ENCODE data around the gene PIWIL1. TPM values are rescaled to one million over a fixed set of nuclear protein-coding genes. Genes with fewer than 3 reads are reported as not detected.

Gene PIWIL1
- total RNA-seq, 1 experiment from 2014 or later = not detected

DNA sequence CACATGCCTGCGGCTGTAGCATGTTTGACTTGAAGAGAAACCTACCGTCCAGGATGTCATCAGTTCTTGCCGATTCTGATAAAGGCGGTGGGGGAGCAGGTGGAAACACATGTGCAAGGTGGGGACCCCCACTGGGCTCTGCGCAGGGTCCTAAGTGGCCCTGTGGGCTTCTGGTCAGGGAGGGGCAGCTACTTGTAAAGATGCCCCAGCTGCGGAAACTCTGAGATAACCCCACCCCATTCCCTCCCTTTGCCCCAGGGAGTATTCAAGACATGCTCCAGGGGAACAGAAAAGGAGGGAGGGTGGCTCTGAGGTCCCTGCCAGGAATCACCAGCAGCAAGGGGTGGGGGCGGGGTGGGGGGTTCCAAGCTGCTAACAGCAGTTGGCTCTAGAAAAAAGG lies 67.6 kb downstream of the PIWIL1 start:
- Histone ChIP-seq H3K4me1 (ENCODE audit: insufficient read depth, low read length, poor library complexity, severe bottlenecking) (no peaks in the 10 kb centered on the region), H3K27ac (ENCODE audit: low read depth, low read length, poor library complexity, severe bottlenecking) (no peak overlapping the region), H3K9me3 (ENCODE audit: low read depth, low read length, poor library complexity, severe bottlenecking) (no peaks in the 10 kb centered on the region), H3K27me3 (replicated peaks; ENCODE audit: insufficient read depth, low read depth, low read length, poor library complexity) (peaks cover 37% of the 10 kb centered on the region), H3K4me3 (ENCODE audit: low read depth, low read length, poor library complexity, severe bottlenecking) (no peak overlapping the region), H3K36me3 (ENCODE audit: insufficient read depth, low read length, poor library complexity, severe bottlenecking) (no peaks in the 10 kb centered on the region)
- TF ChIP-seq CTCF (conservative IDR thresholded peaks at IDR 0.05; ENCODE audit: low read depth, low read length) (no peak), EZH2 (IDR thresholded peaks at IDR 0.05; ENCODE audit: borderline replicate concordance, low read depth, low read length, poor library complexity, severe bottlenecking) (no peak)
- CTCF ChIA-PET = no interaction called here
- DNase-seq (ENCODE audit: low spot score) = no peak
- BruUV-seq (replicated peaks) = no TSS peak
- POLR2A ChIA-PET (ENCODE audit: low non-redundant PET) = no interaction called here
- intact Hi-C loops (cut with micrococcal nuclease; ENCODE audit: unreplicated experiment) = no loop called here

DNA sequence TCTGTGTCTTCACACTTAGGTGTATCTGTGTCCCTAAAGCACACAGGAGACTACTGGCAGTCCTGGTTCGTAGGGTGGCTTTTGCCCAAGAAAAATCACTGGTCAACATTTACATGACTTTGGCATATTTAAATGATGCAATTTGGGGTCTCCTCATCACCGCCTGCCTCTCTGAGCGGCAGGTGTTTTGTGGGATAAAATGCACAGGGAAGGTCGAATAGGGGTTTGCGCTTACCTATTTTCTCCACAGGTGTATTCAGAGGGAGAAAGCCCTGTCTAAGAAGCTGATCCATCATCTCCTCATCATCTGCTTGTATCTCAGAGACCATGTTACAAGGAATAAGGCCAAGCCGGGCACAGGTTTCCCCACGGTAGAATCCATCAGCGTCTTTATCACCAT lies 74.7 kb downstream of the PIWIL1 start:
- Histone ChIP-seq H3K4me3 (ENCODE audit: low read depth, low read length, poor library complexity, severe bottlenecking) (no peak overlapping the region), H3K27ac (ENCODE audit: low read depth, low read length, poor library complexity, severe bottlenecking) (no peak overlapping the region), H3K4me1 (ENCODE audit: insufficient read depth, low read length, poor library complexity, severe bottlenecking) (no peaks in the 10 kb centered on the region), H3K9me3 (ENCODE audit: low read depth, low read length, poor library complexity, severe bottlenecking) (no peaks in the 10 kb centered on the region), H3K36me3 (ENCODE audit: insufficient read depth, low read length, poor library complexity, severe bottlenecking) (no peaks in the 10 kb centered on the region), H3K27me3 (replicated peaks; ENCODE audit: insufficient read depth, low read depth, low read length, poor library complexity) (peaks cover 13% of the 10 kb centered on the region)
- BruUV-seq (replicated peaks) = no TSS peak
- no peak for TF ChIP-seq EZH2 (IDR thresholded peaks at IDR 0.05; ENCODE audit: borderline replicate concordance, low read depth, low read length, poor library complexity, severe bottlenecking)
- TF ChIP-seq CTCF (conservative IDR thresholded peaks at IDR 0.05; ENCODE audit: low read depth, low read length) = no peak
- intact Hi-C loops (cut with micrococcal nuclease; ENCODE audit: unreplicated experiment) = no loop called here
- POLR2A ChIA-PET (ENCODE audit: low non-redundant PET) = no interaction called here
- CTCF ChIA-PET = no interaction called here
- DNase-seq (ENCODE audit: low spot score) = no peak

DNA sequence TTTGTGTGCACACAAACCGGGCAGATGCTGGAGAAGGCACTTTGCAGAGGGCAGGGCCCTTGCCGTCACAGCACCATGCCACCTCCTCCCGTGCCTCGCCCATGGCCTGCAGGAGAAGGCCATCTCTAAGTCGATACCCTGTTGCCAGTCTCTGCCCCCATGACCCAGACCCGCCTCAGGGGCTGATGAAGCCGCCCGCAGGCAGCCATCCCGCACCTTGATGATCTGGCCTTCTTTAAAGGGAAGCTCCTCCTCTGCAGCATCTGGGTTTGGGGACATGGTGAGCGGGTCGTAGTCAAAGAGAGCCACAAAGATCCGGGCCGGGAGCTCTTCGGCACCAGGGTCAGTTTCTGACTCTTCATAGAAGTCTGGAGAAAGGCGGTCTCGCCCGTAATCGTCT lies 76.2 kb downstream of the PIWIL1 start:
- TF ChIP-seq EZH2 (IDR thresholded peaks at IDR 0.05; ENCODE audit: borderline replicate concordance, low read depth, low read length, poor library complexity, severe bottlenecking) (no peak), CTCF (conservative IDR thresholded peaks at IDR 0.05; ENCODE audit: low read depth, low read length) (no peak)
- ChIA-PET POLR2A (ENCODE audit: low non-redundant PET) (no interaction called here), CTCF (no interaction called here)
- Histone ChIP-seq H3K27ac (ENCODE audit: low read depth, low read length, poor library complexity, severe bottlenecking) (no peak overlapping the region), H3K27me3 (replicated peaks; ENCODE audit: insufficient read depth, low read depth, low read length, poor library complexity) (peaks cover 20% of the 10 kb centered on the region), H3K4me1 (ENCODE audit: insufficient read depth, low read length, poor library complexity, severe bottlenecking) (no peaks in the 10 kb centered on the region), H3K4me3 (ENCODE audit: low read depth, low read length, poor library complexity, severe bottlenecking) (no peak overlapping the region), H3K36me3 (ENCODE audit: insufficient read depth, low read length, poor library complexity, severe bottlenecking) (no peaks in the 10 kb centered on the region), H3K9me3 (ENCODE audit: low read depth, low read length, poor library complexity, severe bottlenecking) (no peaks in the 10 kb centered on the region)
- intact Hi-C loops (cut with micrococcal nuclease; ENCODE audit: unreplicated experiment) = no loop called here
- no peak for DNase-seq (ENCODE audit: low spot score)
- BruUV-seq (replicated peaks) = no TSS peak
